IgD-negative memory B cell (primary cell): ENCODE measurements around the gene FGGY. TPM values are rescaled to one million over a fixed set of nuclear protein-coding genes. Genes with fewer than 3 reads are reported as not detected.
A peak's percentile ranks its signal among the peaks of the same experiment; 100 is the strongest.
"Not testable (repeated sequence)": the region's sequence is repeated elsewhere in the genome, so short reads cannot be mapped to it uniquely, and the experiment has no call there.

ENCODE experiments used
- H3K27ac Mint-ChIP-seq, 3 donors: one replicate each; pipeline ENCODE4 v1.8.0; 2020 to 2022; ENCODE audit warnings: mild to moderate bottlenecking in 3 of 3, mixed read lengths in 3 of 3, moderate library complexity in 1 of 3
- H3K27me3 Mint-ChIP-seq: one replicate; pipeline ENCODE4 v1.8.0; 2021; ENCODE audit warnings: mixed read lengths
- H3K36me3 Mint-ChIP-seq: one replicate; pipeline ENCODE4 v1.8.0; 2020; ENCODE audit warnings: mild to moderate bottlenecking, mixed read lengths
- H3K4me1 Mint-ChIP-seq, 3 donors: one replicate each; pipeline ENCODE4 v1.8.0; 2020 to 2022; ENCODE audit warnings: mixed read lengths in 3 of 3, mild to moderate bottlenecking in 1 of 3
- H3K4me3 Mint-ChIP-seq, 4 donors: one replicate each; pipeline ENCODE4 v1.8.0; 2020 to 2022; ENCODE audit warnings: mild to moderate bottlenecking in 4 of 4, mixed read lengths in 4 of 4, moderate library complexity in 3 of 4
- H3K9me3 Mint-ChIP-seq, 3 donors: one replicate each; pipeline ENCODE4 v1.8.0; 2020 to 2021; ENCODE audit warnings: mixed read lengths in 3 of 3, mild to moderate bottlenecking in 1 of 3
- polyA plus RNA-seq: library from polyadenylated mRNA; unstranded; fragments of 300-500 nt; fragmentation: Illumina TruSeq; gene quantifications from one replicate; pipeline ENCODE4 v1.2.3, GENCODE V29; 2021

The FGGY gene
- polyA plus RNA-seq, 1 donor from 2014 or later: 6.1 TPM

- no peaks in the 10 kb centered on the region for H3K4me1 Mint-ChIP-seq
- H3K36me3 Mint-ChIP-seq: peaks cover 9% of the 10 kb centered on the region
- H3K27me3 Mint-ChIP-seq: no peaks in the 10 kb centered on the region
- no peak overlapping the region for H3K27ac Mint-ChIP-seq
- H3K4me3 Mint-ChIP-seq: no peak overlapping the region
- no peaks in the 10 kb centered on the region for H3K9me3 Mint-ChIP-seq
Observed at GRCh38 chr1:59521456-59521855, 224.6 kb downstream of the FGGY start.

- H3K27me3 Mint-ChIP-seq: no peaks in the 10 kb centered on the region
- no peaks in the 10 kb centered on the region for H3K4me1 Mint-ChIP-seq
- no peak overlapping the region for H3K27ac Mint-ChIP-seq
- peaks cover 3% of the 10 kb centered on the region for H3K36me3 Mint-ChIP-seq
- no peaks in the 10 kb centered on the region for H3K9me3 Mint-ChIP-seq
- no peak overlapping the region for H3K4me3 Mint-ChIP-seq
Observed at GRCh38 chr1:59522925-59523505, 226.1 kb downstream of the FGGY start.

- Mint-ChIP-seq H3K4me1 (no peaks in the 10 kb centered on the region), H3K27ac (peak overlapping the region in 1 of 3 donors; percentile 39), H3K4me3 (no peak overlapping the region), H3K27me3 (no peaks in the 10 kb centered on the region), H3K36me3 (peaks cover 3% of the 10 kb centered on the region), H3K9me3 (no peaks in the 10 kb centered on the region)
Observed at GRCh38 chr1:59523745-59524450, 227.0 kb downstream of the FGGY start.

- Mint-ChIP-seq H3K9me3 (no peaks in the 10 kb centered on the region), H3K27ac (no peak overlapping the region), H3K4me3 (no peak overlapping the region), H3K27me3 (no peaks in the 10 kb centered on the region), H3K4me1 (no peaks in the 10 kb centered on the region), H3K36me3 (peaks cover 3% of the 10 kb centered on the region)
Observed at GRCh38 chr1:59526240-59526639, 229.3 kb downstream of the FGGY start.

GRCh38 chr1:59528471-59528870, 231.6 kb downstream of the FGGY start:
- Mint-ChIP-seq H3K27ac (no peak overlapping the region), H3K4me1 (peaks cover 0 to 8% (median 1%) of the 10 kb centered on the region in 3 donors), H3K36me3 (no peaks in the 10 kb centered on the region), H3K4me3 (no peak overlapping the region), H3K9me3 (peaks cover 0 to 5% (median 0%) of the 10 kb centered on the region in 3 donors), H3K27me3 (no peaks in the 10 kb centered on the region)

GRCh38 chr1:59528900-59529299, 232.0 kb downstream of the FGGY start:
- Mint-ChIP-seq H3K27me3 (no peaks in the 10 kb centered on the region), H3K9me3 (peaks cover 0 to 5% (median 0%) of the 10 kb centered on the region in 3 donors), H3K4me1 (peaks cover 0 to 8% (median 1%) of the 10 kb centered on the region in 3 donors), H3K36me3 (no peaks in the 10 kb centered on the region), H3K27ac (no peak overlapping the region), H3K4me3 (no peak overlapping the region)

- Mint-ChIP-seq H3K36me3 (no peaks in the 10 kb centered on the region), H3K27me3 (no peaks in the 10 kb centered on the region), H3K27ac (no peak overlapping the region), H3K4me1 (peaks cover 0 to 8% (median 1%) of the 10 kb centered on the region in 3 donors), H3K9me3 (peaks cover 0 to 5% (median 0%) of the 10 kb centered on the region in 3 donors), H3K4me3 (no peak overlapping the region)
Observed at GRCh38 chr1:59530119-59530518, 233.2 kb downstream of the FGGY start.

GRCh38 chr1:59532102-59532501, 235.2 kb downstream of the FGGY start:
- H3K9me3 Mint-ChIP-seq: peaks cover 0 to 5% (median 0%) of the 10 kb centered on the region in 3 donors
- H3K27me3 Mint-ChIP-seq: no peaks in the 10 kb centered on the region
- no peak overlapping the region for H3K4me3 Mint-ChIP-seq
- H3K27ac Mint-ChIP-seq: no peak overlapping the region
- no peaks in the 10 kb centered on the region for H3K36me3 Mint-ChIP-seq
- H3K4me1 Mint-ChIP-seq: peaks cover 0 to 8% (median 1%) of the 10 kb centered on the region in 3 donors

GRCh38 chr1:59538476-59538875, 241.6 kb downstream of the FGGY start:
- H3K27ac Mint-ChIP-seq, H3K9me3 Mint-ChIP-seq, H3K4me1 Mint-ChIP-seq, H3K4me3 Mint-ChIP-seq, H3K36me3 Mint-ChIP-seq, H3K27me3 Mint-ChIP-seq: not testable (repeated sequence)

GRCh38 chr1:59539961-59540681, 243.2 kb downstream of the FGGY start:
- Mint-ChIP-seq H3K27me3 (no peaks in the 10 kb centered on the region), H3K9me3 (no peaks in the 10 kb centered on the region), H3K4me1 (peaks cover 5 to 7% (median 5%) of the 10 kb centered on the region in 3 donors), H3K27ac (no peak overlapping the region), H3K36me3 (peaks cover 4% of the 10 kb centered on the region), H3K4me3 (no peak overlapping the region)

- Mint-ChIP-seq H3K4me3 (no peak overlapping the region), H3K9me3 (no peaks in the 10 kb centered on the region), H3K27ac (no peak overlapping the region)
Observed at GRCh38 chr1:59541161-59541560, 244.3 kb downstream of the FGGY start.

GRCh38 chr1:59541891-59542290, 245.0 kb downstream of the FGGY start:
- Mint-ChIP-seq H3K27ac (no peak overlapping the region), H3K36me3 (peaks cover 4% of the 10 kb centered on the region), H3K4me1 (peaks cover 5 to 7% (median 5%) of the 10 kb centered on the region in 3 donors), H3K9me3 (no peaks in the 10 kb centered on the region), H3K27me3 (no peaks in the 10 kb centered on the region), H3K4me3 (no peak overlapping the region)

More at GRCh38 chr1:59541161-59541560, 244.3 kb downstream of the FGGY start:
- Mint-ChIP-seq H3K4me1 (peaks cover 5 to 7% (median 5%) of the 10 kb centered on the region in 3 donors), H3K36me3 (peaks cover 4% of the 10 kb centered on the region), H3K27me3 (no peaks in the 10 kb centered on the region)

- H3K9me3 Mint-ChIP-seq: no peaks in the 10 kb centered on the region
- H3K4me3 Mint-ChIP-seq: no peak overlapping the region
- peaks cover 5 to 7% (median 5%) of the 10 kb centered on the region in 3 donors for H3K4me1 Mint-ChIP-seq
- no peaks in the 10 kb centered on the region for H3K27me3 Mint-ChIP-seq
- H3K27ac Mint-ChIP-seq: no peak overlapping the region
- peaks cover 4% of the 10 kb centered on the region for H3K36me3 Mint-ChIP-seq
Observed at GRCh38 chr1:59543211-59543668, 246.3 kb downstream of the FGGY start.

- Mint-ChIP-seq H3K4me3 (peak overlapping the region in 1 of 4 donors; percentile 25), H3K27ac (no peak overlapping the region), H3K4me1 (peaks cover 5 to 7% (median 5%) of the 10 kb centered on the region in 3 donors), H3K36me3 (peaks cover 4% of the 10 kb centered on the region), H3K27me3 (no peaks in the 10 kb centered on the region), H3K9me3 (no peaks in the 10 kb centered on the region)
Observed at GRCh38 chr1:59544615-59545293, 247.9 kb downstream of the FGGY start.

- H3K4me3 Mint-ChIP-seq: no peak overlapping the region
- H3K4me1 Mint-ChIP-seq: peaks cover under 1 to 5% (median 3%) of the 10 kb centered on the region in 3 donors
- no peaks in the 10 kb centered on the region for H3K9me3 Mint-ChIP-seq
- H3K27me3 Mint-ChIP-seq: no peaks in the 10 kb centered on the region
- peaks cover 3% of the 10 kb centered on the region for H3K36me3 Mint-ChIP-seq
- H3K27ac Mint-ChIP-seq: no peak overlapping the region
Observed at GRCh38 chr1:59545830-59546229, 248.9 kb downstream of the FGGY start.
